GM19395 (cell line): ENCODE measurements around the gene TRRAP.

Experiments
- ATAC-seq: cut with Tn5 transposase; IDR thresholded peaks from one replicate; pipeline ENCODE4 v1.9.1; 2021; ENCODE audit warnings: mild to moderate bottlenecking, moderate library complexity; ENCODE audit not compliant: unreplicated experiment

Gene TRRAP

DNA sequence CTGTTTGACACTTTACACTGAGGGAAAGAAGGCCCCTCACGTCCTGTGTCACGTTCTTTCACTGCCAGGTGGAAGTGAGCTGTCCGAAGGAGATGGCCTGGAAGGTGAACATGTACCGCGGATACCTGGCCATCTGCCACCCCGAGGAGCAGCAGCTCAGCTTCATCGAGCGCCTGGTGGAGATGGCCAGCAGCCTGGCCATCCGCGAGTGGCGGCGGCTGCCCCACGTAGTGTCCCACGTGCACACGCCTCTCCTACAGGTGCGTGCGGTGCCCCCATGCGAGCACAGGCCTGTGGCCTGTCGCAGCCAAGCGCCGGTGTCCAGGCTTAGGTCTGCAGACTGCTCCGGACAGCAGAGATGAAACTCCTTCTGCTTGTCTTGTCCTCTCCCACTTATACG, 103.4 kb downstream of the TRRAP start:
- no peak for ATAC-seq

GRCh38 chr7:98982686-98983085, 104.4 kb downstream of the TRRAP start:
- ATAC-seq = no peak

GRCh38 chr7:98984126-98984525, 105.8 kb downstream of the TRRAP start:
- ATAC-seq = no peak

GRCh38 chr7:98985406-98985805, 107.1 kb downstream of the TRRAP start:
- ATAC-seq = no peak

GRCh38 chr7:98985945-98986344, 107.6 kb downstream of the TRRAP start:
- no peak for ATAC-seq

DNA sequence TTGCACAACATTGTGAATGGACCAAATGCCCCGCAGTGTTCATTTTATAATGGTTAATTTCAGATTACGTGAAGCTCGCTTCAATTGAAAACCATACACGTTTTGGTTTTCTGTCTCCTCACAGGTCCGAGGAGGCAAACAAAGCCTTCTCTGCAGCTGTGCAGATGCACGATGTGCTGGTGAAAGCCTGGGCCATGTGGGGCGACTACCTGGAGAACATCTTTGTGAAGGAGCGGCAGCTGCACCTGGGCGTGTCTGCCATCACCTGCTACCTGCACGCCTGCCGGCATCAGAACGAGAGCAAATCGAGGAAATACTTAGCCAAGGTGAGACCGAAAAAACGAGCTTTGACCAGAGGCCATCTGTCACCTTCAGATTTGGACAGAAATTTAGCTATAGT, 110.3 kb downstream of the TRRAP start:
- ATAC-seq = no peak

DNA sequence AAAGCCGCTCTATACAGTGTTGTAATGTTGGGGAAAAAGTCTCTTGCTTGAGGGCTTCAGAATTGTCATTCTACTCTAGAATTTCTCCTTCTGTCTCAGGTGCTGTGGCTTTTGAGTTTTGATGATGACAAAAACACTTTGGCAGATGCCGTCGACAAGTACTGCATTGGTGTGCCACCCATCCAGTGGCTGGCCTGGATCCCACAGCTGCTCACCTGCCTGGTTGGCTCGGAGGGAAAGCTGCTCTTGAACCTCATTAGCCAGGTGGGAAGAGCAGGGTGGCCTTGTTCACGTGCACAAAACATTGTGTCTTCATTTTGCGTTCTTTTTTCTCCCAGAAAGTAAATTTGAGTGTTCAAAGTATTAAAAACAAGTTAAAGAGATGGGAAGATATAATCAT, 112.0 kb downstream of the TRRAP start:
- no peak for ATAC-seq

- no peak for ATAC-seq
Measured at GRCh38 chr7:98991141-98991540, 112.8 kb downstream of the TRRAP start.

DNA sequence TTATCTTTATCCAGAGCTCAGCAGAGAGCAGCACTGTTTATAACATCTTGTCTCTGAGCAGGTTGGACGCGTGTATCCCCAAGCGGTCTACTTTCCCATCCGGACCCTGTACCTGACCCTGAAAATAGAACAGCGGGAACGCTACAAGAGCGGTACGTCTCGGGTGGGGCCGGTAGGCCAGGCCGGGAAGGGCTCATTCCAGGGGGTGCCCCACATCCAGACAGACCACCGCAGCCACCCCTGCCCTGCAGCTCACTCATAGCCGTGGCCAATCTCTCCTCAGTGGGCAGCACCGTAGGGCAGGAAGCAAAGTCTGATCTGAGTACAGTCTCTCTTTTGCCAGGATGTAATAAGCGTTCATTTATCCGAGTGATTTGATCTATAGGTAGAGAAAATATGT, 113.7 kb downstream of the TRRAP start:
- no peak for ATAC-seq

- ATAC-seq = no peak
Measured at GRCh38 chr7:98993024-98993897, 114.9 kb downstream of the TRRAP start.

GRCh38 chr7:98994046-98994944, 116.0 kb downstream of the TRRAP start:
- ATAC-seq = no peak

GRCh38 chr7:98995111-98995510, 116.8 kb downstream of the TRRAP start:
- ATAC-seq = no peak

- ATAC-seq = no peak
Measured at GRCh38 chr7:98995523-98996149, 117.3 kb downstream of the TRRAP start.

- no peak for ATAC-seq
Measured at GRCh38 chr7:98996150-98996552, 117.8 kb downstream of the TRRAP start.

DNA sequence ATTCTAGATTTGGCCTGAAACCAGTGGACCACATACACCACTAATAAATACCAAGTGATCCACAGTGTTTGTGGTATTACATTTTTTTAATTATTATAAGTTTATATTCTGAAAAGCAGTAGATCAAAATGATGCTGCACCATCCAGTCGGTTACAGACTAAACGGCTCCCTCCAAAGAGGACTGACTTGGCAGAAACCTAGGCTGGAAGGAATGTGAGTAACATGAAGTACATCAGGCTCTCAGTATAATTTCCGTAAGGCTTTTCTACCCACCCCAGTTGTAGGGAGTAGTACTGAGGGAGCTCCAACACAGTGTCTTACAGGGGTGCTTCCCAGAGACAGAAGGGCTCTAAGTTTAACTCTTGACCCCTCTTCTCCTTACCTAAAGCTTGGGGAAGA, 119.5 kb downstream of the TRRAP start:
- ATAC-seq = no peak

DNA sequence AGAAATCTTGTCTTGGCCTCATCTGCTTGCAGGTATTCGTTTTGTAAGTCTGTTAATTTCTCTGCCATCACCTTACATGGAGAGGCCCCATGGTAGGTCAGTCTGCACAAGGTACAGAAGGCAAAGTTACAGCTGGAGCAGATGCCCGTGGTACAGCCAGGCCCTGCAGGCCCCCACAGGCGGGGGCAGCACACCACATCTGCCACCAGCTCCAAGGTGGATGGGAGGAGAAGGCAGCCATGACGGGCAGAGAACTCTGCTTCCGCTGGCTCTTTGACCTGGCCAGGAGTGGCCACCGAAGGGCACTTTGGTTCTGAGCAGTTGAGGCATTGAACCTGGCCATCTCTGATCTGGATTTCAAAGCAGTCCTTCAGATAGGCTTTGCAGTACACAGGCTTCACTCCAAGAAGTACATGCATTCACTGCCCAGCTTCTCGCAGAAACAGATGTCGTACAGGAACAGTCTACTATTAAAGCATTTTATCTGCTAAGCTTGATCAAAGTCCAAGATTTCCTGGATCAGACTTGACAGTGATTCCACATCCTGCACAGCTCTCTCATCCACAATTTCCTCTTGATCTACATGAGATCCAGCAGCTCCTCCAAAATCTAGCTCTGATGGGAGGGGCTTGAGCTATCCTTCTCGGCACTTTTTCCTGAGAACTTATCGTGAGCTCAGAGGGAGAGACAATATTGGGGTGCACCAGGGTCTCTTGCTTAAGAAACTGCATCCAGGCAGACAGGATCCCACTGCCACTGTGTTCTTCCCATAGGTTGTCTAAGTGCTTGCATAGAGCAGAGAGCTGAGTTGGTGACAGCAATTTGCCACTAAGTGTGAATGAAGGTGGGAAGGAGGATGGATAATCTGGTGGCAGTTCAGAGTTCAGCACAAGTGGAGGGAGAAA, 120.7 kb downstream of the TRRAP start:
- no peak for ATAC-seq

GRCh38 chr7:99000196-99000903, 122.0 kb downstream of the TRRAP start:
- no peak for ATAC-seq

DNA sequence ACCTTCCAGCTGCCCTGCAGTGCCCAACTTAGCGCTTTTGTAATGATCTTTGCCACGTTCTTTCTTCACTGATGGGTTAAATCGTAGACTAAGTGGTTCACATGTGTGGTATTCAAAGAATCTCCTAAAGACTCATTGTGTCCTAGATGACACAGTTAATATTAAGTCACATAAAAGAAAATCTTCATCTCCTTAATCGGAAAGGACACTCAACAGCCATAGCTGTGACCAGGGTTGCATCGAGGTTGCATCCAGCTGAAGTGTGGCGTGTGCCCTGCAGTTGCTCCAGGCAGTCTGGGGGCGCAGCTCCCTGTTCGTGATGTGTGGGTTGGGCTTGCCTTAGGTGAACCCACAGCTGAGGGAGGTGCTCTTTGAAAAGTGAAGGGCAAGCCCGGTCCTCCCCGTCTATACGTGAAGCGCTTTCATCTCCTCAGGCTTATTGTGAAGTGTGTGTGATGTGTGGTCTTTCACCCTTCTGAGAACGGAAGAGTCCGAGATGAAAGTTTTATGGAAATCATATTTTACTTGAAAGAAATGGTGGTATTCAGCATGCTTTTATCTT, 122.7 kb downstream of the TRRAP start:
- no peak for ATAC-seq

GRCh38 chr7:99001482-99002147, 123.3 kb downstream of the TRRAP start:
- ATAC-seq = no peak
